HG02798 (cell line): Measurements from ENCODE around the gene ZNF541.
A peak's percentile ranks its signal among the peaks of the same experiment; 100 is the strongest.

Source experiments
- ATAC-seq: cut with Tn5 transposase; IDR thresholded peaks from one replicate; pipeline ENCODE4 v1.9.1; 2021; ENCODE audit warnings: mild to moderate bottlenecking; ENCODE audit not compliant: unreplicated experiment, poor library complexity

Gene ZNF541, protein sequence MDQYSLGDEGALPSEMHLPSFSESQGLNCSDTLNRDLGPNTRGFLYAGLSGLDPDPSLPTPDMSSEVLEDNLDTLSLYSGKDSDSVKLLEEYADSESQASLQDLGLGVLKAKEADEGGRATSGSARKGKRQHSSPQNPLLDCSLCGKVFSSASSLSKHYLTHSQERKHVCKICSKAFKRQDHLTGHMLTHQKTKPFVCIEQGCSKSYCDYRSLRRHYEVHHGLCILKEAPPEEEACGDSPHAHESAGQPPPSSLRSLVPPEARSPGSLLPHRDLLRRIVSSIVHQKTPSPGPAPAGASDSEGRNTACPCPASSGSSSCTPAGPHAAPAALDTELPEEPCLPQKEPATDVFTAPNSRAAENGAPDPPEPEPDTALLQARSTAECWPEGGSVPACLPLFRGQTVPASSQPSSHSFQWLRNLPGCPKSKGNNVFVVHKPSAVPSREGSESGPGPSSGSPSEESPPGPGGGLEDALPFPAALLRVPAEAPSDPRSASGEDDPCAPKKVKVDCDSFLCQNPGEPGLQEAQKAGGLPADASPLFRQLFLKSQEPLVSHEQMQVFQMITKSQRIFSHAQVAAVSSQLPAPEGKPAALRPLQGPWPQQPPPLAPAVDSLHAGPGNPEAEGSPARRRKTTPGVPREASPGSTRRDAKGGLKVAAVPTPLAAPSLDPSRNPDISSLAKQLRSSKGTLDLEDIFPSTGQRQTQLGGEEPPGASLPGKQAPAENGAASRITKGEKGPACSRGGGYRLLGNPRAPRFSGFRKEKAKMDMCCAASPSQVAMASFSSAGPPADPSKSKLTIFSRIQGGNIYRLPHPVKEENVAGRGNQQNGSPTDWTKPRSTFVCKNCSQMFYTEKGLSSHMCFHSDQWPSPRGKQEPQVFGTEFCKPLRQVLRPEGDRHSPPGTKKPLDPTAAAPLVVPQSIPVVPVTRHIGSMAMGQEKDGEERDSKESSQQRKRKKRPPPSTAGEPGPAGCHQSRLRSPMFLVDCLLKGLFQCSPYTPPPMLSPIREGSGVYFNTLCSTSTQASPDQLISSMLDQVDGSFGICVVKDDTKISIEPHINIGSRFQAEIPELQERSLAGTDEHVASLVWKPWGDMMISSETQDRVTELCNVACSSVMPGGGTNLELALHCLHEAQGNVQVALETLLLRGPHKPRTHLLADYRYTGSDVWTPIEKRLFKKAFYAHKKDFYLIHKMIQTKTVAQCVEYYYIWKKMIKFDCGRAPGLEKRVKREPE (N-terminal part only)

DNA sequence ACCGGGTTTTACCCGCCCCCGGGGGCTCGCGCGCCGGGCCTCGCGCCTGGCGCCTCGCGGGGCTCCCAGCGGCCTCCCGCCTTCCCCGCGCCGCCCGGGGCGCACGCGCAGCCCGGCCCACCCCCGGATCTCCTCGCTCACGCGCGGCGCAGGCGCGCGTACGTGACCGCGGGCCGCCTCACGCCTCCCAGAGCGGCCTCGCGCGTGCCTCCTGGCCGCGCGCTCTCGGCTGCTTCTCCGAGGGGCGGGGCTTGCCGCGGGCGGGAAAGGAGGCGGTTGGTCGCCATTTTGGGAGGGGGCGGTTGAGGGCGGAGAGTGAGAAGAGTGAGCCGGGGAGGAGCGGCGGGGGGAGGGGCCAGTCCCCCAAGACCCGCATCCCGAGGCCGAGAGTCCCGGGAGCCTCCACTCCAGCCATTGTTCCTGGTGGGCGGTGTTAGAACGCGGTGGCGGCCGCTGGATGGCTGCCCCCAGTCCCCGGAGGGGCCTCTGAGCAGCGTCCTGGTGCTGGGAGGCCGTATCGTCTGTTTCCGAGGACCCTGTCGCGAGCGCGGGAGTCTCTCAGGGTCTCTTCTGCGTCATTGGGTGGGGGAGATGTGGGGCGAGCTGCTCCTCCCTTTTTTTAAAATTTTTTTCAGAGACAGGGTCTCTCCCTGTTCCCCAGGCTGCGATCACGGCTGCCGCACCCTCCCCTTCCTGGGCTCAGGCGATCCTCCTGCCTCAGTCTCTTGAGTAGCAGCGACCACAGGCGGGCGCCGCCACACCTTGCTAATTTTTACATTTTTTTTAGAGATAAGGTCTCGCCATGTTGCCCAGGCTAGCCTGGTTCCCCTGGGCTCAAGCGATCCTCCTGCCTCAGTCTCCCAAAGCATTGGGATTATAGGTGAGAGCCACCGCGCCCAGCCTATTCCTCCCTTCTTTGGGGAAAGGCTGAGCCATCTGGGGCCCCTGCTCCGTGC, at the start of gene ZNF541:
Gene ZNF541, minus strand, starts transcription at position 78 of the 956 bp plus-strand sequence. CDS start 17,292 bp downstream, outside the sequence.
- ATAC-seq: no peak

GRCh38 chr19:47619763-47620162, 46.8 kb upstream of the ZNF541 start:
- no peak for ATAC-seq

DNA sequence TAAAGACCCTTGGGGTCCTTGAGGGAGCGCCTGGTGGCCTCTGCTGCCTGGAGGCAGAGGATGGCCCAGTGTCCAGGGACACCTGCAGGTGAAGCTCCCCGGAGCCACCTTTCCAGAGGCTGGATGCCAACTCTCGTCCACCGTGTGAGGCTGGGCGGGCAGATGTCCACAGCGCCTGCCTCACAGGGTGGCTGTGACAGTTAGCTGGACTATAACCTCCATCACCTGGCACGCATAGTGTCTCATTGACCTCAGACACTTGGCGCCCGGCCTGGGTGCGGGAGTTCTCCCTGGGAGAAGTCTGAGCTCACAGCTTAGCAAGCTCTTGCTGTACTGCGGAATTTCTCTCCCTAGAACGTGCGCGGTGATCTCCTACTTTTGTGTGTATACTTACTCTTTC, 45.8 kb upstream of the ZNF541 start:
- ATAC-seq: no peak

- ATAC-seq: no peak
Measured at GRCh38 chr19:47615714-47616113, 42.8 kb upstream of the ZNF541 start.

- ATAC-seq: no peak
Measured at GRCh38 chr19:47615230-47615629, 42.3 kb upstream of the ZNF541 start.

GRCh38 chr19:47614559-47614958, 41.6 kb upstream of the ZNF541 start:
- no peak for ATAC-seq

GRCh38 chr19:47614021-47614295, 41.0 kb upstream of the ZNF541 start:
- ATAC-seq: no peak

- ATAC-seq: no peak
Measured at GRCh38 chr19:47613165-47614020, 40.4 kb upstream of the ZNF541 start.

DNA sequence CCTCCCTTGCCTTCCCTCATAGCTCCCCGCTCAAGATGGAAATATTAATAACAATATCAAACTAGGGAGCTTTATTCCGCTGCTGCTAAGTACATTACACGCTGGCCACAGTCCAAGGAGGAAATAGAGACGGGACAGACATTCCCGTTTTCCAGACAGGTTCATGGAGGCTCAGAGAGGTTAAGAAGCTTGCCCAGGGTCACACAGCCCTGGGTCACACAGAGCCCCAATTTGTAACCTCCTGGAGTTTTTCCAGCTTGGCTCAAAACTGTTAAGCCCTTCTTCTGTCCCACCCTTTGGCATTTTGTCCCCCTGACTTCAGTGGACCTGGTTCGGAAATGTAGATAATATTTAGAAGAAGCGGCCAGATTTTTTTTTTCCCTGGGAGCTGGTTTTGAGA, 38.0 kb upstream of the ZNF541 start:
- no peak for ATAC-seq

DNA sequence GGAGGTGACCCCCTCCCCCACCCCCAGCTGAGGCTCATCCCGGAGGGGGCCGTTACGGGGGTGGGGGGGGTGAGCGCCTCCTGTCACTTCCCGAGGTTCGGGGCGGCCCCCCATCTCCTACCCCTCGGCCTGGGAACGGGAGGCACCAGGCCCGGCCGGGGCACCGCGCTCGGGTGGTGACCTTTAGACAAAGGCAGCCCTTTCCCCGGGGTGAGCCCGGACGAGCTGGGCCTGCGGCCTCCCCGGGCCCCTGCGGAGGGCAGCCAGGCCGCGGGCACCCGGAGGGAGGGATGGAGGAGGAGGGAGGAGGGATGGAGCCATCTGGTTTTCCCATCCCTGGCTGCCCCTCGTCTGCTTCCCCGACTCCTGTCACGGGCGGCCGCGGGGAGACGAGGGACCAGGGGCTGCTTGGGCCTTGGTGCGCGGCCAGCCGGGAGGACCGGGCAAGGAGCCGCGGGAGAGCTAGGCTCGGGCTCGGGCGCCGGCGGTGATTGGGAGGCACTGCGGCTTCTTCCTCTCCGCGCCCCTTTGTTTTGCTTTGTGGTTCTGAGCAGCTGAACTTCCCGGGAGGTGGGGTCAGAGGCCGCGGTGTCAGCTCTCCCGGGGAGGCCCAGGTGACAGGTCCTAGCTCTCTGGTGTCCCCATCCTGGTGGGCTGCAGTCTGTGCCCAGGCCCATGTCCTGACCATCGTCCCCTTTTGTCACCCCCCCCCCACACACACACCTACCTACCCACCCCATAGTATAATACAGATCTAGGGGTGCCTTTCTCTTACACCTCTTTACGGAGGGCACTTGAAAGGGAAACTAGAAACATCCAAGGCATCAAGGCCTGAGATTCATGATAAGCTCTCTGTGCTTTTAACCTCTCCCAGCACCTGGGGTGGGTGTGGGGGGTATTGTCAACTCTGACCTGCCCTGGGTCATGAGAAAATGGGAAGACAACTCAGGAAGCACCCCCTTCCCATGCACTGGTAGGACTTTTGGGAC, 37.3 kb upstream of the ZNF541 start:
- no peak for ATAC-seq

DNA sequence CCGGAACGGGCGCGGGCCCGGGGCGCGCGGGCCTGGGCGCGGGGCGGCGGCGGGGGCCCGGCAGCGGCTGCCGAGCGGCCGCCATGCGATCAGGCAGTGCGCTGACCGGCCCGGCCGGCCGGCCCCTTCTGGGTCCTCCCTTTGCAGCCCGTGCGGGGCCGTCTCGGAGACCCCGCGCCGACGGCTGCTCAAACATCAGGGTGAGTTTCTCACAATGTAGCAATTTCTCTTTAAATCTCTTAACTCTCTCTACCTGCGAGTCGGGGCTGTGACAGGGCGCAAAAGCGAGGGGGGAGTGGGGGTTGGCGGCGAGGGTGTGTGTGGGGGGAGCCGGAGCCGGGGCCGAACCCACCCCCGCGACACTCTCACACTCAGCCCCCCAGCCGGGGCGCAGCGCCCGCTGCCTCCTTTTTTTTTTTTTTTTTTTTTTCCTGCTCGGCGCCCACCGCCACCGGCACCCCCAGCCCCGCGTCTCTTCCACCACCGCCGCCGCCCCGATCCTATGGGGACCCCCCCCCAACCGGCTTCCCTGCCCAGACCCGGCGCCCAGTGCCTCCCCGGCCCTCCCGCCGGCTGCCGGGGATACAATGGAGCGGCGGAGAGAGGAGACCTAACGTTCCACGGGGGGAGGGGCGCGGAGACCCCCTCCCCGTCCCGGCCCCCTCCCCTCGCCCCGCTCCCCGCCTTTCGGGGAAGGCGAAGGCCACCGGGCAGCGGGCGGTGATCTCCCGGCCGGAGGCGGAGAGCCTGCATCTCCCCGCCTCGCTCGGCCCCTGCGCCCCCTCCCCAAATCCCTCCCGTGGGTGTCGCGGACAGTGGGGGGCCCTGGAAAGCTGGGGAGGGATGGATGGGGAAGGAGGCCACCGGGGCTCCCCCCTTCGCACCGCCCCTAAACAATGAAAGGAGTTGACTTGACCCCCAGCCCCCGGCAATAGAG, 36.3 kb upstream of the ZNF541 start, which contains the start of gene BICRA:
Gene BICRA, plus strand, starts transcription at position 166 of the 937 bp plus-strand sequence. CDS start 64,441 bp downstream, outside the sequence.
- ATAC-seq: peak; percentile 55

DNA sequence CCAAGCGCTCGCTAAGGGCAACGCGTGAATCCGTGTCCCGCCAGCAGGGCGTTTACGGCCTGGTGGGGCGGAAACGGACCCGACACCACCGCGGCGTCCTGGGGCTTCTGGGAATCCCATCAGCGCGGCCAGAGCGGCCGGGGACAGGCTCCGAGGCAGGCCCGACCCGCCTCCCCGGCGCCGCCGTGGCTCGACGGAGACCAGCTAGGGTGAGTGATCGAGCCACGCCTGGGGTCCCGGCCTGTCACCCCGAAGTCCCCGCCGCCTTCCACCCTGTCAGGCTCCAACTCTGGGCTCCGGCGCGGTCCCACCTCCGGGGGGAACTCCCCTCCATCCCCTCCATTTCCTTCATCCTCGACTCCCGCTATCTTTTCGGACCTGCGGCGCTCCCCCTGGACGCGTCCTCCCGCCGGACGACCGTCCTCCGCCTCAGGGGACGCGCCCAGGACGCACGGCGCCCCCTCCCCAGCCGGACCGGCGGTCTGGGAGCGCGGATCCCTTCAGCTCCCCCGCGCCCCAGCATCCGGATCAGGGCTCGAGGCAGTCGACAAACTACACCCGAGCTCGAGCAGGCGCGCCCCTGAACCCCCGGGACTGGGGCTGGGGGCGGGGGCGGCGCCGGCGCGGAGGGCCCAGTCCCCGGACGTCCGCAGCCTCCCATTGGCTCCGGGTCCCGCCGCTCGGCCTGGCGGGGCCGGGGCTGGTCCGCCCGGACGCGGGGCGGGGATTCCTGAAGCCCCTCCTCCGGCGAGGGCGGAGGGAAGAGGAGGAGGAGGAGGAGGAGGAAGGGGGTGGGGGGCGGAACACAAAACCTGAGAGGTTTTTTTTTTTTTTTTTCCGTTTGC, 35.3 kb upstream of the ZNF541 start:
- peak; percentile 88 for ATAC-seq

GRCh38 chr19:47607564-47608073, 34.7 kb upstream of the ZNF541 start:
- ATAC-seq: no peak

- no peak for ATAC-seq
Measured at GRCh38 chr19:47603706-47604565, 31.0 kb upstream of the ZNF541 start.
